SK-N-SH treated with all-trans-retinoic acid at 6 μM for 48 hours (cell line): ENCODE measurements around the gene PPY.

Experiments
- CSRNP3 ChIP-seq: fragments of 250-450 bp; sonication (Bioruptor Pico); IDR thresholded peaks from 2 replicates; pipeline ENCODE4 v1.5.1; 2021; ENCODE audit warnings: mild to moderate bottlenecking, moderate library complexity
- POU6F1 ChIP-seq: fragments of 250-450 bp; sonication (Bioruptor Pico); IDR thresholded peaks from 2 replicates; pipeline ENCODE4 v1.8.0; 2021; ENCODE audit warnings: low read depth, mild to moderate bottlenecking, moderate library complexity, borderline replicate concordance
- PPARA ChIP-seq: fragments of 250-450 bp; sonication (Bioruptor Pico); IDR thresholded peaks from 2 replicates; pipeline ENCODE4 v1.5.0; 2020; ENCODE audit warnings: mild to moderate bottlenecking, borderline replicate concordance
- RARB ChIP-seq: fragments of 250-450 bp; sonication (Bioruptor Pico); IDR thresholded peaks from 2 replicates; pipeline ENCODE4 v1.8.0; 2021; ENCODE audit warnings: mild to moderate bottlenecking, moderate library complexity
- SNAI2 ChIP-seq: fragments of 250-450 bp; sonication (Bioruptor Pico); IDR thresholded peaks from 2 replicates; pipeline ENCODE4 v1.5.0; 2020; ENCODE audit warnings: mild to moderate bottlenecking, moderate library complexity
- TOX ChIP-seq: fragments of 250-450 bp; sonication (Bioruptor Pico); IDR thresholded peaks from 2 replicates; pipeline ENCODE4 v1.8.0; 2021; ENCODE audit warnings: mild to moderate bottlenecking, moderate library complexity, borderline replicate concordance
- ZFP3 ChIP-seq: fragments of 250-450 bp; sonication (Bioruptor Pico); IDR thresholded peaks from 2 replicates; pipeline ENCODE4 v1.5.0; 2020; ENCODE audit warnings: mild to moderate bottlenecking, moderate library complexity
- ZNF565 ChIP-seq: fragments of 450-650 bp; formaldehyde crosslinking; conservative IDR thresholded peaks from 2 replicates; pipeline ENCODE4 v1.5.0; 2020; ENCODE audit warnings: low read depth, mild to moderate bottlenecking, moderate library complexity
- ZNF8 ChIP-seq: fragments of 450-650 bp; formaldehyde crosslinking; IDR thresholded peaks from 2 replicates; pipeline ENCODE4 v1.5.0; 2020; ENCODE audit warnings: mild to moderate bottlenecking, moderate library complexity

- no peak for TF ChIP-seq RARB
- TF ChIP-seq PPARA = no peak
- TF ChIP-seq ZFP3 (CRISPR knock-in tag) = no peak
- no peak for TF ChIP-seq POU6F1 (CRISPR knock-in tag)
- TF ChIP-seq ZNF565 (CRISPR knock-in tag) = no peak
- TF ChIP-seq SNAI2 (CRISPR knock-in tag) = no peak
- TF ChIP-seq CSRNP3 (CRISPR knock-in tag) = no peak
- TF ChIP-seq TOX (CRISPR knock-in tag) = no peak
- TF ChIP-seq ZNF8 (CRISPR knock-in tag) = no peak
Observed at GRCh38 chr17:43982171-43982570, 39.9 kb upstream of the PPY start.
